ENCODE measurements around the gene HPS1.

GRCh38 chr10:98417481-98417959 lies 29.2 kb downstream of the HPS1 start:
- TF ChIP-seq CTCF (conservative IDR thresholded peaks at IDR 0.05; ENCODE audit: low read length) (no peak), EZH2phosphoT487 (IDR thresholded peaks at IDR 0.05; ENCODE audit: borderline replicate concordance, low read depth, low read length) (no peak)

All from OCI-LY7 (cell line).